Stimulated activated naive CD4-positive, alpha-beta T cell treated with Interleukin-2 at 50 U/mL for 16 hours (primary cell): ENCODE data around the gene RASL10A.

Experiments
- DNase-seq: peaks from one replicate; lab custom pipeline; 2025; lab: John Stamatoyannopoulos, UW

RASL10A gene

GRCh38 chr22:29338398-29338797, 22.9 kb upstream of the RASL10A start:
- no peak for DNase-seq

- no peak for DNase-seq
Measured at GRCh38 chr22:29337631-29338284, 22.3 kb upstream of the RASL10A start.

GRCh38 chr22:29336751-29337490, 21.4 kb upstream of the RASL10A start:
- DNase-seq = no peak

GRCh38 chr22:29335656-29336055, 20.2 kb upstream of the RASL10A start:
- no peak for DNase-seq

- no peak for DNase-seq
Measured at GRCh38 chr22:29334696-29335344, 19.3 kb upstream of the RASL10A start.

- no peak for DNase-seq
Measured at GRCh38 chr22:29334148-29334547, 18.7 kb upstream of the RASL10A start.

GRCh38 chr22:29332886-29333496, 17.5 kb upstream of the RASL10A start:
- no peak for DNase-seq

- DNase-seq = no peak
Measured at GRCh38 chr22:29331658-29332300, 16.3 kb upstream of the RASL10A start.

- DNase-seq = no peak
Measured at GRCh38 chr22:29331213-29331612, 15.7 kb upstream of the RASL10A start.

GRCh38 chr22:29330753-29331152, 15.3 kb upstream of the RASL10A start:
- no peak for DNase-seq

- DNase-seq = no peak
Measured at GRCh38 chr22:29330291-29330690, 14.8 kb upstream of the RASL10A start.

GRCh38 chr22:29329581-29329980, 14.1 kb upstream of the RASL10A start:
- no peak for DNase-seq

GRCh38 chr22:29328566-29329500, 13.3 kb upstream of the RASL10A start:
- DNase-seq = no peak

GRCh38 chr22:29328055-29328454, 12.6 kb upstream of the RASL10A start:
- DNase-seq = no peak

- DNase-seq = no peak
Measured at GRCh38 chr22:29327089-29327764, 11.7 kb upstream of the RASL10A start.

GRCh38 chr22:29326481-29326880, 11.0 kb upstream of the RASL10A start:
- DNase-seq = no peak

GRCh38 chr22:29325785-29326315, 10.4 kb upstream of the RASL10A start:
- no peak for DNase-seq

- DNase-seq = no peak
Measured at GRCh38 chr22:29325356-29325755, 9.9 kb upstream of the RASL10A start.

GRCh38 chr22:29323641-29324040, 8.1 kb upstream of the RASL10A start:
- DNase-seq = no peak

GRCh38 chr22:29320546-29320945, 5.0 kb upstream of the RASL10A start:
- no peak for DNase-seq
